ENCODE measurements around the gene TRUB1. TPM values are rescaled to one million over a fixed set of nuclear protein-coding genes. Genes with fewer than 3 reads are reported as not detected.

TRUB1 gene
- polyA plus RNA-seq, 1 of the 3 experiments (the other 2 are of a cell fraction): 9.9 TPM

- H3K27me3 ChIP-seq (ENCODE audit: insufficient read depth): no peaks in the 10 kb centered on the region
- H2AFZ ChIP-seq (ENCODE audit: low read depth): no peak overlapping the region
- no peaks in the 10 kb centered on the region for H3K9me2 ChIP-seq
- TF ChIP-seq EZH2phosphoT487 (IDR thresholded peaks at IDR 0.05; ENCODE audit: borderline replicate concordance, low read depth) (no peak), CHD2 (IDR thresholded peaks at IDR 0.05; ENCODE audit: low read length, partially characterized antibody) (no peak), USF2 (IDR thresholded peaks at IDR 0.05; ENCODE audit: borderline replicate concordance, low read depth, low read length) (no peak), NRF1 (IDR thresholded peaks at IDR 0.05; ENCODE audit: low read depth, low read length) (no peak), TAF1 (IDR thresholded peaks at IDR 0.05; ENCODE audit: borderline replicate concordance, low read depth, low read length) (no peak), RFX5 (IDR thresholded peaks at IDR 0.05; ENCODE audit: low read length) (no peak), TEAD4 (IDR thresholded peaks at IDR 0.05; ENCODE audit: borderline replicate concordance, insufficient read depth) (no peak), ELF1 (IDR thresholded peaks at IDR 0.05) (no peak), GABPA (IDR thresholded peaks at IDR 0.05; ENCODE audit: low read depth) (no peak), SIN3A (IDR thresholded peaks at IDR 0.05; ENCODE audit: borderline replicate concordance, low read depth, low read length) (no peak), NFIC (IDR thresholded peaks at IDR 0.05; ENCODE audit: borderline replicate concordance) (no peak), MAX (IDR thresholded peaks at IDR 0.05; ENCODE audit: low read depth) (no peak), GATA2 (CRISPR knock-in tag; IDR thresholded peaks at IDR 0.05) (no peak), FOXJ3 (CRISPR knock-in tag; IDR thresholded peaks at IDR 0.05) (no peak), PBX3 (IDR thresholded peaks at IDR 0.05) (no peak), RAD21 (IDR thresholded peaks at IDR 0.05; ENCODE audit: low read length) (no peak)
- TF ChIP-seq, protein P1, sequence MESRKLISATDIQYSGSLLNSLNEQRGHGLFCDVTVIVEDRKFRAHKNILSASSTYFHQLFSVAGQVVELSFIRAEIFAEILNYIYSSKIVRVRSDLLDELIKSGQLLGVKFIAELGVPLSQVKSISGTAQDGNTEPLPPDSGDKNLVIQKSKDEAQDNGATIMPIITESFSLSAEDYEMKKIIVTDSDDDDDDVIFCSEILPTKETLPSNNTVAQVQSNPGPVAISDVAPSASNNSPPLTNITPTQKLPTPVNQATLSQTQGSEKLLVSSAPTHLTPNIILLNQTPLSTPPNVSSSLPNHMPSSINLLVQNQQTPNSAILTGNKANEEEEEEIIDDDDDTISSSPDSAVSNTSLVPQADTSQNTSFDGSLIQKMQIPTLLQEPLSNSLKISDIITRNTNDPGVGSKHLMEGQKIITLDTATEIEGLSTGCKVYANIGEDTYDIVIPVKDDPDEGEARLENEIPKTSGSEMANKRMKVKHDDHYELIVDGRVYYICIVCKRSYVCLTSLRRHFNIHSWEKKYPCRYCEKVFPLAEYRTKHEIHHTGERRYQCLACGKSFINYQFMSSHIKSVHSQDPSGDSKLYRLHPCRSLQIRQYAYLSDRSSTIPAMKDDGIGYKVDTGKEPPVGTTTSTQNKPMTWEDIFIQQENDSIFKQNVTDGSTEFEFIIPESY (IDR thresholded peaks at IDR 0.05; ENCODE audit: borderline replicate concordance, low read depth): no peak
- TF ChIP-seq, protein P2, sequence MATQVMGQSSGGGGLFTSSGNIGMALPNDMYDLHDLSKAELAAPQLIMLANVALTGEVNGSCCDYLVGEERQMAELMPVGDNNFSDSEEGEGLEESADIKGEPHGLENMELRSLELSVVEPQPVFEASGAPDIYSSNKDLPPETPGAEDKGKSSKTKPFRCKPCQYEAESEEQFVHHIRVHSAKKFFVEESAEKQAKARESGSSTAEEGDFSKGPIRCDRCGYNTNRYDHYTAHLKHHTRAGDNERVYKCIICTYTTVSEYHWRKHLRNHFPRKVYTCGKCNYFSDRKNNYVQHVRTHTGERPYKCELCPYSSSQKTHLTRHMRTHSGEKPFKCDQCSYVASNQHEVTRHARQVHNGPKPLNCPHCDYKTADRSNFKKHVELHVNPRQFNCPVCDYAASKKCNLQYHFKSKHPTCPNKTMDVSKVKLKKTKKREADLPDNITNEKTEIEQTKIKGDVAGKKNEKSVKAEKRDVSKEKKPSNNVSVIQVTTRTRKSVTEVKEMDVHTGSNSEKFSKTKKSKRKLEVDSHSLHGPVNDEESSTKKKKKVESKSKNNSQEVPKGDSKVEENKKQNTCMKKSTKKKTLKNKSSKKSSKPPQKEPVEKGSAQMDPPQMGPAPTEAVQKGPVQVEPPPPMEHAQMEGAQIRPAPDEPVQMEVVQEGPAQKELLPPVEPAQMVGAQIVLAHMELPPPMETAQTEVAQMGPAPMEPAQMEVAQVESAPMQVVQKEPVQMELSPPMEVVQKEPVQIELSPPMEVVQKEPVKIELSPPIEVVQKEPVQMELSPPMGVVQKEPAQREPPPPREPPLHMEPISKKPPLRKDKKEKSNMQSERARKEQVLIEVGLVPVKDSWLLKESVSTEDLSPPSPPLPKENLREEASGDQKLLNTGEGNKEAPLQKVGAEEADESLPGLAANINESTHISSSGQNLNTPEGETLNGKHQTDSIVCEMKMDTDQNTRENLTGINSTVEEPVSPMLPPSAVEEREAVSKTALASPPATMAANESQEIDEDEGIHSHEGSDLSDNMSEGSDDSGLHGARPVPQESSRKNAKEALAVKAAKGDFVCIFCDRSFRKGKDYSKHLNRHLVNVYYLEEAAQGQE (IDR thresholded peaks at IDR 0.05; ENCODE audit: low read depth, low read length): no peak
- no peaks in the 10 kb centered on the region for H3K79me2 ChIP-seq (ENCODE audit: insufficient read depth)
- WGBS (ENCODE audit: low lambda C conversion rate): 88% methylated on average over 2 of the region's 2 CpGs
- no peaks in the 10 kb centered on the region for H4K20me1 ChIP-seq (ENCODE audit: insufficient read depth)
- POLR2A ChIA-PET: no interaction called here
- H3K4me2 ChIP-seq: no peak overlapping the region
- H3F3A ChIP-seq (replicated peaks; ENCODE audit: insufficient read depth): peaks cover 16% of the 10 kb centered on the region
- no peak overlapping the region for H3K27ac ChIP-seq (ENCODE audit: low read depth in 2 of 2, low read length in 1 of 2)
- H3K4me3 ChIP-seq (ENCODE audit: low read depth in 2 of 2, low read length in 1 of 2): no peak overlapping the region
- no peaks in the 10 kb centered on the region for H3K36me3 ChIP-seq (replicated peaks in 1 of 2; ENCODE audit: control insufficient read depth in 1 of 2, insufficient read depth in 2 of 2, low read length in 1 of 2)
- CTCF ChIA-PET: interaction anchor here (0.6 to 1.1 kb wide), 2 partner anchors 9 to 23 kb away, joined by 3 to 4 read pairs; no protein-coding TSS in a partner anchor
- peaks cover 2 to 15% of the 10 kb centered on the region in 2 experiments; a peak in 3 of 4 replicates for H3K4me1 ChIP-seq (ENCODE audit: control insufficient read depth in 1 of 2, insufficient read depth in 2 of 2, low read depth in 1 of 2, low read length in 1 of 2)
- DNase-seq: no peak
- no peak overlapping the region for H3K9ac ChIP-seq
- H3K9me3 ChIP-seq: no peaks in the 10 kb centered on the region
These were observed 14.4 kb upstream of the TRUB1 start for GRCh38 chr10:114923551-114923950.

Data from SK-N-SH (cell line).